DMS114 treated with DMSO at 0.1 percent for 48 hours (cell line): ENCODE measurements around the gene EXOSC5.
A peak's percentile ranks its signal among the peaks of the same experiment; 100 is the strongest.
"Not testable (repeated sequence)": the region's sequence is repeated elsewhere in the genome, so short reads cannot be mapped to it uniquely, and the experiment has no call there.

Source experiments
- DNase-seq: peaks from one replicate; lab custom pipeline; 2025; ENCODE audit not compliant: unreplicated experiment; lab: John Stamatoyannopoulos, UW

Gene EXOSC5

GRCh38 chr19:41397086-41398049 is at the start of gene EXOSC5, which contains the start of gene BCKDHA:
Gene EXOSC5, minus strand, starts transcription at chr19:41397359. Its CDS starts 31 bp downstream, at chr19:41397328.
Gene BCKDHA, plus strand, starts transcription at chr19:41397818. Its CDS starts 10 bp downstream, at chr19:41397828.
- DNase-seq = peak; percentile 99

DNA sequence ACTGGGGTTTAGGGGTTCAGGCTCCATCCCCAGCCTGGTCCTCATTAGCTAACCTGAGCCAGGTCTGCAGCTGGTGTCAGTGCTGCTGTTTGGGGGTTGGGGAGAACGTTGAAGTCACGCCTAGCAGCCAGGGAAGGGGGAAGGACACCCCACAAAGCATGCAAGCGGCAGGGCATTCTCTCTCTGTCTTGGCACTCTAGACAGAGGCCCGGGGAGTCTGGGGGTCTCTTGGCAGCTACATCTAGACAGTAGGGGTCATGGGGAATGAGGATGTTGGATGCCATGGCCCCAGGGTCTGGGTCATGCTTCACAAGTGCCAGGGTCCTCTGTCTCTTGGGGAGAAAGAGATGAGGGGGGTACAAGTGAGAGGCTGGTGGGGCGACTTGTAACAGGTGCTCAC is 48.4 kb upstream of the EXOSC5 start:
- DNase-seq = no peak

DNA sequence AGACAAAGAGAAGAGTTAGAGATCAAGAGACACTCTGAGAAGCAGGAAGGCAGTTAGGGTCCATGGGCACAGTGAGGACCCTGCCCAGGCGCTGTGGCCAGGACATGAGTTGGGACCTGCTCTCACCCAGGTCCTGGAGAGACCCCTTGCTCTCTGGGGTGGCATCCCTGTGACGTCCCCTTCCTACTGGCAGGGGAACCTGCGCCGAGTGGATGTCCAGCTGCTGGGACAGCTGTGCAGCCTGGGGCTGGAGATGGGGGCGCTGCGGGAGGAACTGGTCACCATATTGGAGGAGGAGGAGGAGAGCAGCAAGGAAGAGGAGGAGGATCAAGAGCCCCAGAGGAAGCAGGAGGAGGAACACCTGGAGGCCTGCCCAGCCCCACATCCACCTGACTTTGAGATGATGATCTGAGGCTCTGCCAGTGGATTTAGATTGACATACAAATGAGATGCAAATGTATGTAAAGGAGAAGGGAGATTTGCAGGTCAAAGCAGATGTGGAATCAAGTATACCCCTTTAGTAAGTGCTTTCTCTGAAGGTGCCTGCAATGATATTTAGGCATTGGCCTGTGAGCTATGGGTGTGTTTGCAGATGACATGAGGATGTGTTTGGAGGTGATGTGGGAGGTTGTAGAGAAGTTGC is 46.8 kb upstream of the EXOSC5 start:
- DNase-seq = no peak

- DNase-seq = no peak
These were observed 45.6 kb upstream of the EXOSC5 start, which contains the start of gene ERICH4 for GRCh38 chr19:41442473-41443355. Gene ERICH4, plus strand, starts transcription at chr19:41443156. Its CDS starts 14 bp downstream, at chr19:41443170.

DNA sequence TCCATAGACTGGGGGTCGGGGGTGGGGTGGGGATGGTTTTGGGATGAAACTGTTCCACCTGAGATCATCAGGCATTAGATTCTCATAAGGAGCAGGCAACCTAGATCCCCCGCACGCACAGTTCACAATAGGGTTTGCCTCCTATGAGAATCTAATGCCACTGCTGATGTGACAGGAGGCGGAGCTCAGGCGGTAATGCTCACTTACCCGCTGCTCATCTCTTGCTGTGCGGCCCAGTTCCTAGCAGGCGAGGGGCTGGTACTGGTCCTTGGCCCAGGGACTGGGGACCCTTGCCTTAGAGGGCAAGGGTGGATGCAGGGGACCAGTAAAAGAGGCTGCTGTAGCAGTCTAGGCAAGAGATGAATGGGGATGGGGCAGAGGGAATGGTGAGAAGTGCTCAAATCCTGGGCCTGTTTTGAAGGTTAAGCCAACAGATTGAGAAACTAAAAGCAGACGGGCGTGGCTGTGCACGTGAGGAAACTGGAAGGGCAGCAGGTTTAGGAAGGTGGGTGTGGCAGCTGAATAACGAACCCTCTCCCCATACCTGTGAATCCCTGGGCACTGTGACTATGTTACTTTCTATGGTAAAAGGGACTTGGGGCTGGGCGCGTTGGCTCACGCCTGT is 44.3 kb upstream of the EXOSC5 start:
- DNase-seq = no peak

- peak; percentile 98 for DNase-seq
These were observed 42.5 kb upstream of the EXOSC5 start, which contains the start of gene DMAC2 for GRCh38 chr19:41439441-41440222. Gene DMAC2, minus strand, starts transcription at chr19:41439912. Its CDS starts 13 bp downstream, at chr19:41439899.

DNA sequence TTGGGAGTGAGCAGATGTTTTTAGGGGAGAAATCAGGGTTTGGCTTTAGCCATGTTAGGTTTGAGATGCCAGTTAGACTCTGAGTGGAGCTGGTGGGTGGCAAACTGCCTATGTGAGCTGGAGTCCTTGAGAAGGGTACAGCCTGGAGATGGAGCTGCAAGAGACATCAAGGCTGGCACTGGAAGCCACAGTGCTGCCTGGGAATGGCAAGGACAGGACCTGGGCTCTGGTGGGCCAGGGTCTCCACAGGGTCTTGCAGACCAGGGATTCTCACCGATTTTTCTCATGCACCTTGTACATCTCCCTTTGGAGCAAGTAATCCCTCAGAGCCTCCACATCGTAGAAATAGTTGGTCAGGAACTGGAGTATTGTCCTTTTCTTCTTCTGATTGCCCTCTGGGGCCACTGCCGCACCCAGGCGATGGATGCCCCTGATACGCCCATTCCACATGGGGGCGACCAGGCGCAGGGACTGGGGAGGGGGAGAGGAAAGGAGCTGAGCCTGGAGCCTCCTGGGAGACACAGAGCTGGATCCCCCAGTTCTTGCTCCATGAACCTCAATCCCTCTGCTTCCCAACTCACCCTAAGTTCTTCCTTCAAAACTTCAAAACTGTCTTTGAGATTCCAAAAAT is 40.9 kb upstream of the EXOSC5 start:
- DNase-seq = no peak

DNA sequence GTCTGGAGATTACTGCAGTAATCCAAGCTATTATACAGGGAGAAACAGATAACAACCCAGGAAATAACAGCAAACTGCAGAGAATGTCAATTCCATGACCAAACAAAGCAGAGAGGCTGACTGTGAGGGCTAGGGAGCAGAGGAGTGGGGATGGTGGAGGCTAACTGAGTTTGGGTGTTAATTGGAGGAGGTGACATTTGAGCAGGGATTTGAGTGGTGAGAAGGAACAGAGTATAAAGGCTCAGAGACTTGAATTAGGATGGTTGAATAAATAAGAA is 39.5 kb upstream of the EXOSC5 start:
- DNase-seq = no peak

- DNase-seq = no peak
These were observed 38.9 kb upstream of the EXOSC5 start for GRCh38 chr19:41435936-41436673.

DNA sequence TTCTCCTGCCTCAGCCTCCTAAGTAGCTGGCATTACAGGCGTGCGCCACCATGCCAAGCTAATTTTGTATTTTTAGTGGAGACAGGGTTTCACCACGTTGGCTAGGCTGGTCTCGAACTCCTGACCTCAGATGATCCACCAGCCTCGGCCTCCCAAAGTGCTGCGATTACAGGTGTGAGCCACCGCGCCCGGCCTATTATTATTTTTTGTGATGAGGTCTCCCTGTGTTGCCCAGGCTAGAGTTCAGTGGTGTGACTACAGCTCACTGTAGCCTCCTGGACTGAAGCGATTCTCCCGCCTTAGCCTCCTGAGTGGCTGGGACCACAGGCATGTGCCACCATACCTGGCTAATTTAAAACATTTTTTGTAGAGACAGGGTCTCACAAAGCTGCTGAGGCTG is 38.2 kb upstream of the EXOSC5 start:
- DNase-seq = not testable (repeated sequence)

- no peak for DNase-seq
These were observed 37.3 kb upstream of the EXOSC5 start for GRCh38 chr19:41434450-41434849.

DNA sequence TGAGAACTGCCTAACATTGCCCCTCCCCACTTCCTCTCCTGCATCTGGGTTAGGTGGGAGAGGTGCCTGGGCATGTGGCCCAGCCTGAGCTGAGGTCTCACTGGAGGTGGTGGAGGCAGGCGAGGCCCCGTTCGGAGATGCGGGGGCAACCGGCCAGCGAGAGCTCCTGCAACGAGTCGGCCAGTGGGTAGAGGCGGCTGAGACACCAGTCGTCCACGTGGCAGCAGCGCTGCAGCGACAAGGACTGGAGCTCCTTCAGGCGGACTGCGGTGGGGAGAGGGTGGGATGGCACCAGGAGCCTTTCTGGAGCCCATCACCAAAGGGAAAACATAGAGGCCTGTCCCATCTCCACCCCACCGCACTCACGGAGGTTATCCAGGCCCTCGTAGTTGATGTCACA is 36.0 kb upstream of the EXOSC5 start:
- DNase-seq = no peak

DNA sequence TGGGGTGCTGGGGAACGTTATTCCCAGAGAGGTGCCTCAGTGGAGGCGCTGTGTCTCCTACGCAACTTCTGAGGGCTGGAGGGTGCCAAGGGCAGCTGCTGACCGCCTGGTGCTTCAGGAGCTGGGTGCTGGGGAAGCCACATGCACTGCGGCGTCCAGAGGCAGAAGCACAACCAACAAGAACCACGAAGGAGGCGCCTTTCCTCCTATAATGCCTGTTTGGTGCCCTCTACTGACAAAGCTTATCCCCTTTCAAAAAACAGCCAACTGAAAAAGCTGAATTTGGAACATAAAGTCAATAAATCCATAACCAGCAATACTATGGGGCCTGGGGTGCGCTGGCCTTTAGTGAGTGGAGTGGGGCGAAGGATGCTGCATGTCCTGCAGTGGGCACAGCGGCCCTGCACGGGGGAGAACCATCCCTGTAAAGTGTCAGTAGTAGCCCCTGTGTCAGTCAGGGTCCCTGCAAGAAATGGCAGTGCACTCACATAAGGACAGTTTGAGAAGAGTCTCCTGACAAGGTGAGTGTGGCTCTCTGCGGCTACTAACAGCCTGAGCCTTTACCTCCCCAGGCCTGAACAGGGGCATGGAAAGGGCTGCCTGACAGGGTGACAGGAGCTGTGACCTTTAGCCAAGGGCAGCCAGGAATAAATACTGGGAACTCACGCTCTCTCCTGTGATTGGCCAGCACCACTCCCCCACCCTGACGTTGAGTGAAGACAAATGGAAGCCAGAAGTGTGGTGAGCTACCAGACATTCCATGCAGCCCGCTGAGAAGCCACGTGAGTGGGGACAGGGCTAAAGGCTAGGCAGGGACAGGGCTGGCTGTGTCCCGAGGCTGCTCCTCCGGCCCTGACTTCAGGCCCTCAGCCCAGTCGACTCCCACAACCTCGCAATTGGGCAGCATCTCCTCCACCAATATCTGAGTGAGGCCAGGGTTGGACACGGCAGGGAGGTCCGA is 34.5 kb upstream of the EXOSC5 start:
- DNase-seq = peak; percentile 49

GRCh38 chr19:41430922-41431321 is 33.8 kb upstream of the EXOSC5 start:
- DNase-seq = no peak

DNA sequence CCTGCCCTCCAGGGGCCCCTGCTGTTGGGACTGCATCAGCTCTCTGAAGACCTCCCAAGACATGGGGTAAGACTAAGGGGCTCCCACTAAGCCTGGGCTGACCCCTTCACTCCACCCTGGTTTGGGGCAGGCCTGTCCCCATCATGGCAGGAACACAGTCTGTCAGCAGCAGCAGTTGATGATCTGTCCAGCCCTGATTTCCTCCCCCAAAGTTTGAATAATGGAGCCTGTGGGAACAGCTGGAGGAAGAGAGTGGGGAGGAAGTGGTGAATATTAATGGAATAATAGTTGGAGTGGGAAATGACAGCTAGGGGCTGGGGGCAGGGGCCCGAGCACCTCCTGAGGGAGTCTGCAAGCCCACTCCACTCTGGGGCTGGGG is 31.3 kb upstream of the EXOSC5 start:
- DNase-seq = no peak

- DNase-seq = no peak
These were observed 30.7 kb upstream of the EXOSC5 start for GRCh38 chr19:41427647-41428480.
